HG02610 (cell line): ENCODE measurements around the gene PNPLA6.

Source experiments
- ATAC-seq: cut with Tn5 transposase; IDR thresholded peaks from one replicate; pipeline ENCODE4 v1.9.1; 2021; ENCODE audit warnings: mild to moderate bottlenecking, moderate library complexity; ENCODE audit not compliant: unreplicated experiment

The PNPLA6 gene

DNA sequence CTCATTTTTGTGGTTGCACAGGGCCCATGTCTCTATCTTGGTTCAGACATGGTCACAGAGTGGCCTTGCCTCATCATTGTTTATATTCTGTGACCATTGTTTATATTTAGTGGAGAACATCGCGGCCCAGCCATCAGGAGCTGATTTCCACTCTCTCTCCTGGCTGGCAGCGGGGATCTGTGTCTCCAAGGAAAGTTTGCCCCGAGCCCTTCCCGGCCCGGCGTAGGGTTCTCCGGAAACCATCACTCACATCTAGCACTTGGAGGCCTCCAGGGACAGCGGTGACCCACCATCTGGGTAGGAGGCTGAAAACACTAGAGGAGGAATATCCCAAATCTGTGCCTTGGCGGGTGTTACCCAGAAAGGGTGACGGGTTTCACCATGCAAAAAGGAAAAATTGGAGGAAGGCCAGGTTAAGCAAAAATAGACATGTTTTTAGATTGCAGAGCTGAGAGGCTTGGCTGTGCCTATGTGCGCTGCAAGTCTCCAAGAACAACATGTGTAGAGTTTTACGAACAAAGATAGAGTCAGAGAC, 20.3 kb upstream of the PNPLA6 start:
- ATAC-seq = no peak

DNA sequence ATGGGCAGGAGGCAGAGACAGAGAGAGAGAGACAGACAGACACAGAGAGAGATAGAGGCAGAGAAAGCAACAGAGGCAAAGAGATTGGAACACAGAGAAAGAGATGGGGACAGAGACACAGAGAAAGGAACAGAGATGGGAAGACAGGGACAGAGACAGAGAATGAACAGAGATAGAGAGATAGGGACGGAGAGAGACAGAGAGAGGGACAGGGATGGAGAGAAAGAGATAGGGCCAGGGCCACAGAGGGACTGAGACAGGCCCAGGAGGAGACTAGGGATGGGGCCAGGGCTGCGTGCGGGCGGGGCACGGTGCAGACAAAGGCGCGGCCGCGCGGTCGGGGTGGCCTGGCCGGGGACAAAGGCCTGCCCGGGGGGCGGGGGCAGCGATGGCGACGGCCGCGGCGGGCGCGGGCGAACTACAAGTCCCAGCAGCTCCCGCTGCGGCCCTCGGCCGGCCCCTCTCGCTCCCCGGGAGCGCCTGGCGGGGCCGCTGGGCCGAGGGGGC, 19.8 kb upstream of the PNPLA6 start, which contains the start of gene ZNF358:
ZNF358 (plus strand) TSS at position 459 of the 507 bp plus-strand sequence. CDS start 3,140 bp downstream, outside the sequence.
- ATAC-seq = no peak

DNA sequence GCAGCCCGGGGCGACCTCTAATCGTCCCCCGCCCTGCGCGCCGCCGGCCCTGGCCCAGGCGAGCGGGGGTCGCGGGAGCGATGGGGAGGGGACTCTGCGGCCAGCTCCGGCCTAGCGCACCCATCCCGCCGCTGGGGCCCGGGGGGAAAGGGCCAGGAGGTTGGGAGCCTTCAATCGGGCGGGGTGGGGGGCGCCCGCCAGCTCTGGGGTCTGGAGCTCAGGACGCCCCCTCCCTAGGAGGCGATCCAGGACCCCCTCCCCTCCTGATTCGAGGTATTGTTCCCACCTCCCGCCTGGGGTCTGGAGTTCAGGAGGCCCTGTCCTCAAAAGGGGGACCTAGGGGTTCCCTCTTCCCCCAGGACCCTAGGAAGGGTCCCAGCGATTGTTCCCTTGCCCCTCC, 19.2 kb upstream of the PNPLA6 start:
- ATAC-seq = no peak

DNA sequence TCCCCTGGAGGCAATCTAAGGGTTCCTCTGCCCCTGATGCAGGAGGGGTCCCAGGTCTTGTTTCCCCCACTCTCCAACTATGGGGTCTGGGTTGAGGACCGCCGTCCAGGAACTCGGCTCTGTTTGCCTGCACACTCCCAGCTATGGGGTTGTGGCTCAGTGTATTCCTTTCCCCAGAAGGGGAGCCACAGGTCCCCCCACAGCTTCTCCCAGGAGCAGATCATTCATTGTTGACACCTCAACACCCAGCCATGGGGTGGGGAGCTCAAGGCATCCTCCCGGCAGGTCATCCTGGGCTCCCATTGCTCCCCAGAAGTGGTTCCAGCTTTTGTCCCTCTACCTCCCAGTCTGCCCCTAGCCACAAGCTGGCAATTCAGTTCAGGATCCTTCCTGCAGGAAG, 18.6 kb upstream of the PNPLA6 start:
- no peak for ATAC-seq

DNA sequence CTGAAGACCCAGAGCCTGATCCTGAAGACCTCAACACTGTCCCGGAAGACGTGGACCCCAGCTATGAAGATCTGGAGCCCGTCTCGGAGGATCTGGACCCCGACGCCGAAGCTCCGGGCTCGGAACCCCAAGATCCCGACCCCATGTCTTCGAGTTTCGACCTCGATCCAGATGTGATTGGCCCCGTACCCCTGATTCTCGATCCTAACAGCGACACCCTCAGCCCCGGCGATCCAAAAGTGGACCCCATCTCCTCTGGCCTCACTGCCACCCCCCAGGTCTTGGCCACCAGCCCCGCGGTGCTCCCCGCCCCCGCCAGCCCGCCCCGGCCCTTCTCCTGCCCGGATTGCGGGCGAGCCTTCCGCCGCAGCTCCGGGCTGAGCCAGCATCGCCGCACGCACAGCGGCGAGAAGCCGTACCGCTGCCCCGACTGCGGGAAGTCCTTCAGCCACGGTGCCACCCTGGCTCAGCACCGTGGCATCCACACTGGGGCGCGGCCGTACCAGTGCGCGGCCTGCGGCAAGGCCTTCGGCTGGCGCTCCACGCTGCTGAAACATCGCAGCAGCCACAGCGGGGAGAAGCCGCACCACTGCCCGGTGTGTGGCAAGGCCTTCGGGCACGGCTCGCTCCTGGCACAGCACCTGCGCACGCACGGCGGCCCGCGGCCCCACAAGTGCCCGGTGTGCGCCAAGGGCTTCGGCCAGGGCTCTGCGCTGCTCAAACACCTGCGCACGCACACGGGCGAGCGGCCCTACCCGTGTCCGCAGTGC, 16.0 kb upstream of the PNPLA6 start:
- no peak for ATAC-seq

DNA sequence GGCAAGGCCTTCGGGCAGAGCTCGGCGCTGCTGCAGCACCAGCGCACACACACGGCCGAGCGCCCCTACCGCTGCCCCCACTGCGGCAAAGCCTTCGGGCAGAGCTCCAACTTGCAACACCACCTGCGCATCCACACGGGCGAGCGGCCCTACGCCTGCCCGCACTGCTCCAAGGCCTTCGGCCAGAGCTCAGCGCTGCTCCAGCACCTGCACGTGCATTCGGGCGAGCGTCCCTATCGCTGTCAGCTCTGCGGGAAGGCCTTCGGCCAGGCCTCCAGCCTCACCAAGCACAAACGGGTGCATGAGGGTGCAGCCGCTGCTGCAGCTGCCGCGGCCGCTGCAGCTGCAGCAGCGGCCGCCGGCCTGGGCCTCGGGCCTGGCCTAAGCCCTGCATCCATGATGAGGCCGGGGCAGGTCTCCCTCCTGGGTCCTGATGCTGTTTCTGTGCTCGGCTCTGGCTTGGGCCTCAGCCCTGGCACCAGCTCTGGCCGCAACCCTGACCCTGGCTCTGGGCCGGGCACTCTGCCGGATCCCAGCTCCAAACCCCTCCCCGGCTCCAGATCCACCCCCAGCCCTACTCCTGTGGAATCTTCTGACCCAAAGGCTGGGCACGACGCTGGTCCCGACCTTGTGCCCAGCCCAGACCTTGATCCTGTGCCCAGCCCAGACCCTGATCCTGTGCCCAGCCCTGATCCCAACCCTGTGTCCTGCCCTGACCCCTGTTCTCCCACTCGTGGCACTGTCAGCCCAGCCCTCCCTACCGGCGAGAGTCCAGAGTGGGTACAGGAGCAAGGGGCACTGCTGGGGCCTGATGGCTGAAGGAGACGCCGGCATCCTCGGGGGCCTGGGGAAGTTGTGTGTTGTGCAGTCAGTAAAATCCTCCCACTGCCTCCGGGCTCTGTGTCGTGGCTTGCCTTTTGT, 15.1 kb upstream of the PNPLA6 start:
- ATAC-seq = no peak

DNA sequence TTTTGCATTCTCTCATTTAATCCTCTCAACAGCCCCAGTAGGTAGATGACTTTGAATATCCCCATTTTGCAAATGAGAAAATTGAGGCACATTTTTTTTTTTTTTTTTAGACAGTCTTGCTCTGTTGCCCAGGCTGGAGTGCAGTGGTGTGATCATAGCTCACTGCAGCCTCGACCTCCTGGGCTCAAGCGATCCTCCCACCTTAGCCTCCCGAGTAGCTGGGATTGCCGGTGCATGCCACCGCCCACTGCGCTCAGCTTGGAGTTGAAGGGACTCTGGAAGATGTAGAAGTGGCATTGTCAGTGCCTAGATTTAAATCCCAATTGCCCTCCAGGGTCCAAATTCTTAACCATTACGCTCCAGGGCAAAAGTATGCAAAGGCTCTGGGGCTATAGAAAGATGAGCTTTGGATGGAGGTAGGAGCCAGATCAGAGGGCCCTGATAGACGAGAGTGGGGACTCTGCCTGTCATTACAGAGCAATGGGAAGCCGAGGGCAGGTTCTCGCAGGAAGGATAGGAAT, 13.9 kb upstream of the PNPLA6 start:
- ATAC-seq = no peak

DNA sequence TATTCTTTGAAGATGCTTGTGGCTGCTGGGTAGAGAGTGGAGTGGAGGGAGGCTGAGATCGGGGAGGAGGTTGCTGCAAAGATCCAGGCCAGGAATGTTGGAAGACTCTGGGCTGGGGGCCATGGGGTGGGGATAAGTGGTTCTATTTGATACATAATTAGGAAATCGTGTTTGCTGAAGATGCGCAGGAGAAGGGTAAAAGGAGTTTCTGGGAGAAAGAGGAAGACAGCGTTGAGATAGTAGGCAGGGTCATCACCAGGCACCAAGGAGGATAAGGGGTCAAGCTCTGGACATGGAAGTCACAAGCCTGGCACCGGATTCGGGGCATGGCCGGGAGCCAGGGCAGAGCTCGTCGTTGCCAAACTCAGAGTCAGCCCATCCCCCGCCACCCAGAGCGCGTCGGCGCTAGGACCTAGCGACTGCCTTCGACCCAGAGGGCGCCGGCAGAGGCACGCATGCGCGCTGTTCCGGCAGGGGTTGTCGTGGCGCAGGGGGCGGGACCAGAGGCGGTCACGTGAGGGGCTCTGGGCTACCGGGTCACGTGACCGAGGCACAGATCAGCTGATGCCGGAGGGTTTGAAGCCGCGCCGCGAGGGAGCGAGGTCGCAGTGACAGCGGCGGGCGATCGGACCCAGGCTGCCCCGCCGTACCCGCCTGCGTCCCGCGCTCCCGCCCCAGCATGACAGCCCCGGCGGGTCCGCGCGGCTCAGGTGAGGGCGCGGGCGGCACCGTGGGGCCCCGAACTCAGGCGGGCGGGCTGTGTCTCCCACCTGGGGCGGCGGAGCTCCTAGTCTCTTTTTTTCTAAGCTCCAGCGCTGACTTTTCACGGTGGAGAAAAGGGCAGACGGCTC, 13.2 kb upstream of the PNPLA6 start, which contains the start of gene MCOLN1:
MCOLN1 (plus strand) TSS at position 553 of the 851 bp plus-strand sequence; CDS start at position 680, 127 bp downstream.
- peak; percentile 71 for ATAC-seq

DNA sequence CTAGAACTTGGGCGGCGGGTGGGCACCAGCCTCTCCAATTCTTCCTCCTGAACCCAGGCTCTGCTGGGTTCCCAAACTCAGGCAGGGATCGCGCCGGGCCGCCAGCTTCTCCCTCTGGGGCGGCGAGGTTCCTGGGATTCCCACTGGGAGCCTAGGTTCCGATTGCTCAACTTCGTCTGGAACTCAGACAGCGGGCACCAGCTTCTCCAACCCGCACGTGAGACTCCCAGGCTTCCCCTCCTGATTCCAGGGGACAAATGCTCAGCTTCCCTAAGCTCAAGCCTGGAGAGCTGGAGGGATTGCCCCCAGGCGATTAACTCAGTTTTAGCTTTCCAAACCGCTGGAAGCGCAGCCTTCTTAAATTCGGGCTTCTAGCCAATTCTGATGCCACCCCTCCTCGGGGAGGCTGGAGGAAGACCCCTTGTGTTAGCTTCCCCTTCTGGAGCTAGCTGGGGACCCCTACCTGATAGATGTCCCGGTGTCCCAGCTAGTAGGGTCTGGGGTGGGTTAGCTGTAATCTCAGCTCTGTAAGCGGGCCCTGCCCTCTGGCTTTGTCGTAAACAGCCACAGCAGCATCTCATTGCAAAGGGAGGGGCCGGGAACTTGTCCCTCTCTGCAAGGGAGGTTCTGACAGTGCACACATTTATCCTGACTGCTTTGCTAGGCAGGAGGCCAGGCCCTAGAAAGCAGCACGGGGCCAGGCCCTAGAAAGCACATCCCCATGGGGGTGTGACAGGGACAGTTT, 12.4 kb upstream of the PNPLA6 start:
- no peak for ATAC-seq

DNA sequence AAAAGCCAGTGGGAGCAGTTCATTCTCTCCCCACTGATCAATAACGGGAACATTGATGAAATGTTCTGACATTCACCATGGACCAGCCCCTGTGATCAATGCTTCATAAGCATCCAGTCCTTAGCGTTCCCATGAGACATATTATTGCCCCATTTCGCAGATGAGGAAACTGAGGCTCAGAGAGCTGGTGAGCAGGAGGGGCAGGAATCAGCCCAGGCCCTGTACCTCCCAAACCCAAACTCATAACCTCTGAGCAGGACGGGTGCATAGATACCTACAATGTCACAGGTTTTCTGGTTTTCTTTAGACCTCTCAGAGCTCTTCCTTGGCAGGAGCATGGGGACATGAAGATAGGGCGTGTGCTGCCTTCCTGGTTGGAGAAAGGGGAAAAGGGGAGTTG, 11.0 kb upstream of the PNPLA6 start:
- no peak for ATAC-seq

DNA sequence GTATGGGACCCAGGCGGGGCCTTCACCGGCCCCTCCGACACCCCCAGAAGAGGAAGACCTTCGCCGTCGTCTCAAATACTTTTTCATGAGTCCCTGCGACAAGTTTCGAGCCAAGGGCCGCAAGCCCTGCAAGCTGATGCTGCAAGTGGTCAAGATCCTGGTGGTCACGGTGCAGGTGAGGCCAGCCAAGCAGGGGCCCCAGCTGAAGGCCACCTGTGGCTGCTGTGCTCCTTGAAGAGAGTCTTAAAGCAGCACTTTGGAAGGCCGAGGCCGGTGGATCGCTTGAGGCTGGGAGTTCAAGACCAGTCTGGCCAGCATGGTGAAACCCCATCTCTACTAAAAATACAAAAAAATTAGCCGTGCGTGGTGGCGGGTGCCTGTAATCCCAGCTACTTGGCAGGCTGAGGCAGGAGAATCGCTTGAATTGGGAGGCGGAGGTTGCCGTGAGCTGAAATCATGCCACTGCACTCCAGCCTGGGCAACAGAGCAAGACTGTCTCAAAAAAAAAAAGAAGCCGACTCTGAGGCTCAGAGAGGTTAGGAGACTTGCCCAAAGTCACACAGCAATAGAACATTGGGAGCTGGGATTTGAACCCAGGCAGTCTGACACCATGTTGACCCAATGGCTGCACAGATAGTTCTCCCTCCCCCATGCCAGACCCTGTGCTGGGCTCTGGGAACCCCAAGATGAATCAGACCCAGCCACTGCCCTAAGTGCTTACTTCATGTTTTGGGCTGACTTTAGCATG, 10.4 kb upstream of the PNPLA6 start:
- ATAC-seq = no peak

DNA sequence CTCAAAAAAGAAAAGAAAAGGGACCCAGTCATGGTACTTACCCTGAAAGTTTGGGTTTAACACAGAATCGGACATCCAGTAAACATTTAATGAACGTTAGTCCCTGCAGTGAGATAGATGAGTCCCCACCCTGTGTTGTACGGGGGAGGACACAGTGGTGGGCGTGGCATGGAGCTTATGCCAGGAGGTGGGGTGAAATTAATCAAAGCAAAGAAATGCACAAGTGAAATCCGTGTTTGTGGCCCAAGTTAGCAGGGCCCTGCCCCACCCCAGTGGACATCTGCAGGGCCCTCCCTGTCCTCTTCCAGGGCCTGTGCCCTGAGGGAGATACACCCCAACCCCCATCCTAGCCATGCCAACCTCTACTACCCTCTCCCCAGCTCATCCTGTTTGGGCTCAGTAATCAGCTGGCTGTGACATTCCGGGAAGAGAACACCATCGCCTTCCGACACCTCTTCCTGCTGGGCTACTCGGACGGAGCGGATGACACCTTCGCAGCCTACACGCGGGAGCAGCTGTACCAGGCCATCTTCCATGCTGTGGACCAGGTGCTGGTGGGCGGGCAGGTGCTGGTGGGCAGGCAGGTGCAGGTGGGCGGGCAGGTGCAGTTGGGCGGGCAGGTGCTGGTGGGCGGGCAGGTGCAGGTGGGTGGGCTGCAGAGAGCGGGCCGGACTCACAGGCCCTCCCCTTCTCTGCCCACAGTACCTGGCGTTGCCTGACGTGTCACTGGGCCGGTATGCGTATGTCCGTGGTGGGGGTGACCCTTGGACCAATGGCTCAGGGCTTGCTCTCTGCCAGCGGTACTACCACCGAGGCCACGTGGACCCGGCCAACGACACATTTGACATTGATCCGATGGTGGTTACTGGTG, 9.2 kb upstream of the PNPLA6 start:
- no peak for ATAC-seq

DNA sequence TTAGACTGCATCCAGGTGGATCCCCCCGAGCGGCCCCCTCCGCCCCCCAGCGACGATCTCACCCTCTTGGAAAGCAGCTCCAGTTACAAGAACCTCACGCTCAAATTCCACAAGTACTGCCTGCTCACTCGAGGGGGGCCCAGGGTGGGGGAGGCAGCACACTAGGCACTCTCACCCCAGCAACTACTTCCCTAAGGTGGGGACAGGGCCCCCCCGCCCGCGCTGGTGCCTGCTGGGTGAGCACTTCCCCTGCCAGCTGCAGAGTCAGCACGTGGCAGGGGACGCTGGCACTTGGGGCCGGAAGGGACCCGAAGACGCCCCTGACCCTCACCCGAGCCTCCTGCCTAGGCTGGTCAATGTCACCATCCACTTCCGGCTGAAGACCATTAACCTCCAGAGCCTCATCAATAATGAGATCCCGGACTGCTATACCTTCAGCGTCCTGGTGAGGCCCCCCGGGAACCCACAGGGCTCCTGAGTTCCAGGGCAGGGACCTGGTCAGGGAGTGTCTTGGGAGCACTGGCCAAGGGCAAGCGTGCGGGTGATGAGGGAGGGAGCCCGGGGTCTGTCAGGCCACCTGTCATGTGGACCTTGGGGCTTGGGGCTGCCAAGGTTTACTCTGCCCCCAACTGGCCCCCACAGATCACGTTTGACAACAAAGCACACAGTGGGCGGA, 7.9 kb upstream of the PNPLA6 start:
- ATAC-seq = no peak

DNA sequence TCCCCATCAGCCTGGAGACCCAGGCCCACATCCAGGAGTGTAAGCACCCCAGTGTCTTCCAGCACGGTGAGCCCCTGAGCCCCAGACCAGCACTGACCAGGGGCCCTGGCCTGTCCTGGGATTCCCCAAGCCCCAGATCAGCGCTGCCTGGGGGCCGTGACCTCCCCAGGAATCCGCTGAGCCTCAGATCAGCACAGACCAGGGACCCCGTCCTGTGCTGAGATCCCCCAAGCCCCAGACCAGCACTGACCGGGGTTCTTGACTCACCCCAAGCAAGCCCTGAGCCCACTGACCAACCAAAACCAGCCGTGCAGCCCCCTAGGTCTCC, 7.4 kb upstream of the PNPLA6 start:
- ATAC-seq = no peak

DNA sequence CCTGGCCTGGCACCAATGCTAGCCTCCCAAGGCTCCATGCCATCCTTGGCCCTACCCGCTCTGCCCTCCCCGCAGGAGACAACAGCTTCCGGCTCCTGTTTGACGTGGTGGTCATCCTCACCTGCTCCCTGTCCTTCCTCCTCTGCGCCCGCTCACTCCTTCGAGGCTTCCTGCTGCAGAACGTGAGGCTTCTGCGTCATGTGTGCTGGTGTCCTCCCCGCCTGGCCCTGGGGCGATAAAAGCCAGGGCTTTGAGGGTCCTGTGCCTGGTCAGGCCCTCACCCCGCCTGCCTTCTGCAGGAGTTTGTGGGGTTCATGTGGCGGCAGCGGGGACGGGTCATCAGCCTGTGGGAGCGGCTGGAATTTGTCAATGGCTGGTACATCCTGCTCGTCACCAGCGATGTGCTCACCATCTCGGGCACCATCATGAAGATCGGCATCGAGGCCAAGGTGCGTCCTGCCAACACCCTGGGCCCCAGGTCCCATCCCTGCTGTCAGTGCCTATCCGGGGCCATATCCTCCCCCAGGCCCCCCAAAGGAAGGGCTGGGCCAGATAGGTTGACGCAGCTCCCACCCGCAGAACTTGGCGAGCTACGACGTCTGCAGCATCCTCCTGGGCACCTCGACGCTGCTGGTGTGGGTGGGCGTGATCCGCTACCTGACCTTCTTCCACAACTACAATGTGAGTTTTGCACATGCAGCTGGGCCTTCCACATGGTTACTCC, 6.8 kb upstream of the PNPLA6 start:
- ATAC-seq = no peak

DNA sequence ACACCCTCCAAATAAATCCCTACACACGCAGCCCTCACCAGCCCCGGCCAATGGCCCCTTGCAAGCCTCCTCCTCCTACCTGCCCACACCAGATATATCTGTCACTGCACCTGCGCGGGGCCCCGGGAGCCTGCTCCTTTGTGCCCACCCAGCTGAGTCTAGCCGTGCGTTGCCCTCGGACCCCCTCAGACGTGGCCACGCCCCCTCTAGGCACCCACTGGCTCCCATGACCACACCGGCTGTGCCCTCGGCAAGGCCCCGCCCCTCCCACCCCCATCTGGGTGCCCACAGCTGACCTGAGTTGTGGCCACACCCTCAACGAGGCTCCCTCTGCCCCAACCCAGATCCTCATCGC, 6.3 kb upstream of the PNPLA6 start:
- no peak for ATAC-seq
